Activated CD4-positive, alpha-beta T cell treated with anti-CD3 and anti-CD28 coated beads, Interleukin-2, amount 10 ng/mL, durations not matched to agents 24 days and 14 days (primary cell): Measurements from ENCODE around the gene NAT10. TPM values are rescaled to one million over a fixed set of nuclear protein-coding genes. Genes with fewer than 3 reads are reported as not detected.

Source experiments
- DNase-seq: peaks from one replicate; pipeline ENCODE4 v3.0.0; 2022
- H3K27ac Mint-ChIP-seq: one replicate; pipeline ENCODE4 v1.8.0; 2022; ENCODE audit warnings: mild to moderate bottlenecking, mixed read lengths
- H3K27me3 Mint-ChIP-seq: one replicate; pipeline ENCODE4 v1.8.0; 2022; ENCODE audit warnings: mixed read lengths
- H3K36me3 Mint-ChIP-seq: one replicate; pipeline ENCODE4 v1.8.0; 2022; ENCODE audit warnings: low read depth, mild to moderate bottlenecking, mixed read lengths
- H3K4me1 Mint-ChIP-seq: one replicate; pipeline ENCODE4 v1.8.0; 2021; ENCODE audit warnings: mixed read lengths
- H3K4me3 Mint-ChIP-seq: one replicate; pipeline ENCODE4 v1.8.0; 2022; ENCODE audit warnings: mild to moderate bottlenecking, moderate library complexity, mixed read lengths
- H3K9me3 Mint-ChIP-seq: one replicate; pipeline ENCODE4 v1.8.0; 2021; ENCODE audit warnings: mixed read lengths
- intact Hi-C: fragments of 100-400 bp; cut with micrococcal nuclease; formaldehyde crosslinking; loops from one replicate; pipeline ENCODE4 v1.15.1; 2023
- total RNA-seq: library from RNA; stranded (reverse); gene quantifications from 2 replicates; pipeline ENCODE4 v1.2.3, GENCODE V29; 2022

NAT10 gene
- total RNA-seq, 1 donor from 2014 or later, result 169 TPM

DNA sequence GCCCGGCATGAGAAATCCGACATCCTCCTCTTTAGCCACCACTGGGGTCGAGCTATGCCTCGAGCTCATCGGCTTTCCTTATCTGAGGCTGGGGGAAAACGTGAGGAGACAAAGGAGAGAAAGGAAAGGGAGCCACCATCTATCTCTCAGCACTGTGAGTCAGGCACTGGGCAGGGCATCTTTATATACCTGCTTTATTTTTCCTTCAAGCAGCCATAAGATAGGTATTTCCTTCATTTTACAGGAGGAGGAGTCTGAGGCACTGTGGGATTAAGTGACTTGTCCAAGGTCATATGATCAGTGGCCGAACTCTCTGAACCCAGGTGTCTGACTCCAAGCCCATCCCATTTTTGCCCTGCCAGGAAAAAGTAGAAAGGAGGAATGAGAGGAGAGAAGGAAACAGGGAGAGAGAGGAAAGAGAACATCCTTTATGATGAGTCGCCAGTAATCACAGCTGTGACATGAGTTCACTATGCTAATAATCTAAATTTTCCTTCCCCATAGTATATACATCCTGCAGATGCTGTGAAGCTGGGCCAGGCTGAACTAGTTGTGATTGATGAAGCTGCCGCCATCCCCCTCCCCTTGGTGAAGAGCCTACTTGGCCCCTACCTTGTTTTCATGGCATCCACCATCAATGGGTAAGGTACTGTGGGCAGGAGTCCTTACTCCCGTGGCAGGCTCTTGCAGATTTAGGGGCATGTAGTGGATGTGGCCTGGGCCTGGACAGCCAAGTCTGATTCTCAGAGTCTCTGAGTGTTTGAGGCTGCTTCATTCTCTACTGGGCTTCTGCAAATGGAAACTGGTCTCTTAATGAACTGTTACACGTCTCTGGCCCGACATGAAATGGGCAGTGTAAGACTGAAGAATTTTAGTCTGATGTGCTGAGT, 21.8 kb downstream of the NAT10 start:
- no peak for DNase-seq
- peaks cover 2% of the 10 kb centered on the region for H3K4me1 Mint-ChIP-seq
- no peaks in the 10 kb centered on the region for H3K27me3 Mint-ChIP-seq
- H3K4me3 Mint-ChIP-seq, result no peak overlapping the region
- no peaks in the 10 kb centered on the region for H3K9me3 Mint-ChIP-seq
- intact Hi-C loops, result no loop called here
- H3K36me3 Mint-ChIP-seq, result peaks cover 72% of the 10 kb centered on the region
- H3K27ac Mint-ChIP-seq, result no peak overlapping the region

DNA sequence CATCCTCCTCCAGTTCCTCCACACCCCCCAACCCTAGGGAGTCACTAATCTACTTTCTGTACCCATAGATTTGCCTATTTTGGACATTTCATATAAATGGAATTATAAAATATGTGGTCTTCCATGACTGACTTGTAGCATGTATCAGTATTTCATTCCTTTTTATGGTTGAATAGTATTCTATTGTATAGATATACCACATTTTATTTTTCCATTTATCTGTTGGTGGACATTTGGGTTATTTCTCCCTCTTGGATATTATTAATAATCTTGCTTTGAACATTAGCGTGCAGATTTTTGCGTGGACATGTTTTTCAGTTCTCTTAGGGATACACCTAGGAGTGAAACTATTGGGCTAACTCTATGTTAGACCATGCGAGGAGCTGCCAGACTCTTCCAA, 23.4 kb downstream of the NAT10 start:
- DNase-seq, result no peak
- Mint-ChIP-seq H3K36me3 (peaks cover 72% of the 10 kb centered on the region), H3K4me3 (no peak overlapping the region), H3K9me3 (no peaks in the 10 kb centered on the region), H3K4me1 (no peaks in the 10 kb centered on the region), H3K27me3 (no peaks in the 10 kb centered on the region), H3K27ac (no peak overlapping the region)
- intact Hi-C loops, result no loop called here

DNA sequence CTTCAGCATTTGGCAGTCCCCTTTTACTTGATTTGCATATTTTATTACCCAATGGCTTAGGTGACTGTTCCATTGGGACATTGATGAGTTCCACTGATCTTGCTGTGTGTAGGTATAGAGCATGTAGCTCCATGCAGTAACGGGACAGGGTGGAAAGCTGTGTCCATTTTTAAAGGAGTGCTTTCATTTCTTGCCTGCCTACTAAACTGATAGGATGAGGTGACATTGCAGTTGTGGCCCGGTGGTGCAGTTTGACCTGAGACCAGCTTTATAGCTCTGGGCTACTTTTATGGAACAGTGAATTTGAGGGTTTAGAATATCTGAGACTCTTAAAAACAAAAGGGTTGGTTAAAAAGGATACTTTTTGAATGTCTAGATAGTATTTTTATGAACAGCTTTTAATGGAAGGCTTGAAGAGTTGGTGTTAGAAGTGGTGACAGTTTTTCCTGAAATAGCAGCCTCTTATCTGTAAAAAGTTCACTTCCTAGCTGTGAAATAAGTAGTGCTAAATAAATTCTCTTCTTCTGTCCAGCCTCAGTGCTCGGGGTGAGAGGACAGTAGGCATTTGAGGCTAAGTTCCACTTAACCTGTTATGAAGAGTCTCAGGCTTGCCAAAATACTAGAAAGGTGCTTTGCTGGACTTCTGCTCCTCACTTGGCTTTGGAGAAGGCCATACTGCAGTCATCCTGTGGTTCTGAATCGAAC, 27.0 kb downstream of the NAT10 start:
- Mint-ChIP-seq H3K9me3 (no peaks in the 10 kb centered on the region), H3K27ac (no peak overlapping the region), H3K4me1 (no peaks in the 10 kb centered on the region), H3K27me3 (no peaks in the 10 kb centered on the region), H3K36me3 (peaks cover 71% of the 10 kb centered on the region), H3K4me3 (no peak overlapping the region)
- no peak for DNase-seq
- intact Hi-C loops, result no loop called here

DNA sequence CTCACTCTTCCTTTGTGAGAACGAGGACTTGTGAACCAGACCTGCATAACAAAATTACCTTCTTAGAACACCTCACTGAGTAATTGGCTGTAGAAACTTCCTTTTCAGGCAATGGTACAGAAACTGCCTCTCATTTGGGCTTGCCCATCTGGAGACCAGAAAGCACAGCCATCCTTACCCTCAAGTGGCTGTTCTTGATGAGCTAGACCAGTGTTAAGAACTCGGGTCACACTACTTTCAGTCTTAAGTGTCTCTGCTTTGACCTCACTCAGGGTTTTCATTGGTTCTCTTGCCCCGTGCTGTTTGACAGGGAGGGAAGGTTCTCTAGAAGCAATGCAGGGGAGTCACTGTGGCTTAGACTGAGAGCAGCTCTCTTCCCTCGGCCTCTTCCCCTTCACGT, 29.3 kb downstream of the NAT10 start:
- Mint-ChIP-seq H3K27ac (no peak overlapping the region), H3K4me3 (no peak overlapping the region), H3K9me3 (no peaks in the 10 kb centered on the region), H3K27me3 (no peaks in the 10 kb centered on the region), H3K36me3 (peaks cover 76% of the 10 kb centered on the region), H3K4me1 (no peaks in the 10 kb centered on the region)
- intact Hi-C loops, result no loop called here
- DNase-seq, result no peak

DNA sequence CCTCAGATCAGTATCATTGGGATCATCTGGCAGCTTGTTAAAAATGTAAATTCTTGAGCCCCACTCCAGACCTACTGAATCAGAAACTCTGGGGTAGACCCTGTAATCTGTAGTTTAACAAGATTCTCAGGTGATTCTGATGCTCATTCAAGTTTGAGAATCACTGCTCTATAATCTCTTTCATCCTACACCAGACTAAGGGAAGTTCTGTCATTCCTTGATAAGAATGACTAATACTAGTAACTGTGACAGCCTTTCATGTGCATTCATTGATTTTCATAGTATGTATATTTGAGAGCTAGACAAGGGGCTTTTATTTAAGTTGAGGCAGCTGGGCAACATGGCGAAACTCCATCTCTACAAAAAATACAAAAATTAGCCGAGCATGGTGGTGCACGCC, 30.0 kb downstream of the NAT10 start:
- no peak overlapping the region for H3K4me3 Mint-ChIP-seq
- no peak overlapping the region for H3K27ac Mint-ChIP-seq
- H3K27me3 Mint-ChIP-seq, result no peaks in the 10 kb centered on the region
- H3K9me3 Mint-ChIP-seq, result no peaks in the 10 kb centered on the region
- intact Hi-C loops, result no loop called here
- peaks cover 71% of the 10 kb centered on the region for H3K36me3 Mint-ChIP-seq
- no peak for DNase-seq
- H3K4me1 Mint-ChIP-seq, result no peaks in the 10 kb centered on the region

DNA sequence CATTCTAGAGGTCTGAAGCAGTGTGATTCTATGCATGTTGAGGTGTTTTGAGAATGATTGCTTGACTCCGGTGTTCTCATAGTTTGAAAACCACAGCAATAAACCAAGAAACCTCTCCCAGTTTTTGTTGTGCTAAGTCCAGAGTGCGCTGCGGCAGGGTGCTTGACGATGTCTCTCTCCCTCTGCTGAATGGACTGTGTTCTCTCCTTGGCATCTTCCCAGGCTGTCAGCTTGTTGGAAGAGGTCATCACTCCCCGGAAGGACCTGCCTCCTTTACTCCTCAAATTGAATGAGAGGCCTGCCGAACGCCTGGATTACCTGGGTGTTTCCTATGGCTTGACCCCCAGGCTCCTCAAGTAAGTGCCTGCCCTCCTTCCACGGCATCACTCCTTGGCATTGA, 31.0 kb downstream of the NAT10 start:
- H3K27me3 Mint-ChIP-seq, result no peaks in the 10 kb centered on the region
- no peak for DNase-seq
- H3K4me3 Mint-ChIP-seq, result no peak overlapping the region
- H3K36me3 Mint-ChIP-seq, result peaks cover 71% of the 10 kb centered on the region
- intact Hi-C loops, result no loop called here
- no peak overlapping the region for H3K27ac Mint-ChIP-seq
- no peaks in the 10 kb centered on the region for H3K4me1 Mint-ChIP-seq
- H3K9me3 Mint-ChIP-seq, result no peaks in the 10 kb centered on the region

DNA sequence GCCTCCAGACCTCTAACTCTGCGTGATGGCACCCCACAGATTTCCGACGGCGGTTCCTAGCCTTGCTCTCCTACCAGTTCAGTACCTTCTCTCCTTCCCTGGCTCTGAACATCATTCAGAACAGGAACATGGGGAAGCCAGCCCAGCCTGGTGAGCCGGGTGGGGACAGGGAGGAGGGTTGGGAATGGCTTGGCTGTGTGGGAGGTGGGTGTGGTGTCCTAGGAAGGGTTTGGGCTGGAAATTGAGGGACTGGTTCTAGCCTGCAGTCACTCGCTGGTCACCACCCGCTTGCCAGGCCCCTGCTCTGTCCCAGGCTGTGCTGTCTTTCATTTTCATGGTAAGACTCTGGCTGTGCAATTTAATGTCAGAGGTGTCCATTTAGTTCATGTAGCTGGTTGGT, 33.9 kb downstream of the NAT10 start:
- no peaks in the 10 kb centered on the region for H3K4me1 Mint-ChIP-seq
- H3K36me3 Mint-ChIP-seq, result peaks cover 71% of the 10 kb centered on the region
- no peak overlapping the region for H3K4me3 Mint-ChIP-seq
- intact Hi-C loops, result no loop called here
- no peaks in the 10 kb centered on the region for H3K9me3 Mint-ChIP-seq
- H3K27me3 Mint-ChIP-seq, result no peaks in the 10 kb centered on the region
- DNase-seq, result no peak
- H3K27ac Mint-ChIP-seq, result no peak overlapping the region

DNA sequence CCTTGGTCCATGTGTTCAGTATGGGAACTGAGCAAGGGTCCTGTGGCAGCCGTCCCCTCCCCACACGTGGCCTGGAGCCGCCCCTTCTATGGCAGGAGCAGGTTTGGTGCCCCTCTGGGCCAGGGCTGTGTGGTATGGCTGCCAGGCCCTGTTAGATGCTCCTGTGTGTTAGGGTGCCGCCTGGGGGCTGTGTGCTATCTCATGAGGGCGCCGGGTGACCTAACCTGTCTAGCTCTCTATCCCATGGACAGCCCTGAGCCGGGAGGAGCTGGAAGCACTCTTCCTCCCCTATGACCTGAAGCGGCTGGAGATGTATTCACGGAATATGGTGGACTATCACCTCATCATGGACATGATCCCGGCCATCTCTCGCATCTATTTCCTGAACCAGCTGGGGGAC, 34.7 kb downstream of the NAT10 start:
- no peak for DNase-seq
- no peaks in the 10 kb centered on the region for H3K9me3 Mint-ChIP-seq
- no peak overlapping the region for H3K27ac Mint-ChIP-seq
- intact Hi-C loops, result no loop called here
- no peaks in the 10 kb centered on the region for H3K27me3 Mint-ChIP-seq
- peaks cover 68% of the 10 kb centered on the region for H3K36me3 Mint-ChIP-seq
- no peak overlapping the region for H3K4me3 Mint-ChIP-seq
- H3K4me1 Mint-ChIP-seq, result no peaks in the 10 kb centered on the region

DNA sequence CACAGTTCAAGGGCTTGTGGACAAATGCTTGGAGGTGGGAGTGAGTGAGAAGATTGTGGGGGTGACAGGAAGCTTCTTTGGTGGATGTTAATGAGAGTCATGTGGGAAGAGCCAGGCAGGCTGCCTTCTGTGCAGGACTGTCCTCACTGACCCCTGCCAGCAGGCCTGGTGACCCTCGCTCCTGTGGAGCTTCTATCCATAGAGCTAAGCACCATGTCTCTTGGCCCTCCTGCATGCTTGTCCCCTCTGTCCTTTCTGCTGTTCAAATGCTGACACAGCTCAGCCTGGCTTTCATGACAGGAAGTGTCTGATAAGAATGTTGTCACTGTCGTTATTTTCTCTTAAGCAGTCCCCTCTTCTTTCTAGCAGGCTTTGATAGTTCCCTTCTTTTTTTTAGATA, 37.6 kb downstream of the NAT10 start:
- H3K9me3 Mint-ChIP-seq, result no peaks in the 10 kb centered on the region
- peaks cover 67% of the 10 kb centered on the region for H3K36me3 Mint-ChIP-seq
- intact Hi-C loops, result no loop called here
- H3K27ac Mint-ChIP-seq, result peak overlapping the region; percentile 13
- no peak overlapping the region for H3K4me3 Mint-ChIP-seq
- DNase-seq, result no peak
- no peaks in the 10 kb centered on the region for H3K27me3 Mint-ChIP-seq
- no peaks in the 10 kb centered on the region for H3K4me1 Mint-ChIP-seq

DNA sequence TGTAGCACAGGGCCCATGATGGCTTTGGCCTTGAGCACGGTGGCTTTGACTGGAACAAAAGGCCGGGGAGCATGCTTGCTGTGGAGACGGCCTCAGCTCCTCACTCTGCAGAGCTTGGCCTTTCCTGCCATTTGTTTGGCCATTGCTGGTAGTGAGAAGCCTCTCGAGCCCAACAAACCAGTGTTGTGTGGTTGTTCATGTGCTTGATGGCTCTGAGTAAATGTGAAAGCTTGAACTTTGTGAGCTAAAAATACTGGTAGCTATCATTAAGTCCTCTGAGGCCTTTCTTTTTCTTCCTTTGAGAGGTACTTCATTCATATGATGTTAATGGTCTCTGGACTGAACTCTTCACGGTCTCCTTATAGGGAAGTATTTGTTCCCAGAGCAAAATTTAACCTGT, 39.6 kb downstream of the NAT10 start:
- H3K27ac Mint-ChIP-seq, result no peak overlapping the region
- H3K4me1 Mint-ChIP-seq, result no peaks in the 10 kb centered on the region
- peaks cover 64% of the 10 kb centered on the region for H3K36me3 Mint-ChIP-seq
- no peak overlapping the region for H3K4me3 Mint-ChIP-seq
- intact Hi-C loops, result no loop called here
- H3K27me3 Mint-ChIP-seq, result no peaks in the 10 kb centered on the region
- DNase-seq, result no peak
- H3K9me3 Mint-ChIP-seq, result no peaks in the 10 kb centered on the region

DNA sequence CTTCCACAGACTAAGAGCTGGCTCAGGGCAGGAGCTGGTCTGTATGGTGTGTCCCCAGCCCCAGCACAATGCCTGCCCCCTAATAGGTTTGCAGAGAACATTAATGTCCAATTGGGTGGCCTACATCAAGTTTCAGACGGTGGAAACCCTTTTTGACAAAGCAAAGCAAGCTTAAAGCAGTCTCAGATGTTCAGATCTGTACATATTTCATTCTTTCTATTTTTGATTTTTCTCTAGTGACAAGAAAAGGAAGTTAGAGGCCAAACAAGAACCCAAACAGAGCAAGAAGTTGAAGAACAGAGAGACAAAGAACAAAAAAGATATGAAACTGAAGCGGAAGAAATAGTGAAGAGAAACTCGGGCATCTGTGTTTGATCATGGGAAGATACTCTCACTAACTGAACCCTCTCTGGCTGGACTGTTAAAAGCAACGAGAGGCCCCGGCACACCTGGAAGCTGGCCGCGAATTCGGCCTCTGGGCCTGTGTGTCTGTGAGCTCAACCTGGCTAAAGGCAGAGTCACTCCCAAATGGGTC, 40.5 kb downstream of the NAT10 start:
- DNase-seq, result no peak
- Mint-ChIP-seq H3K9me3 (no peaks in the 10 kb centered on the region), H3K4me3 (no peak overlapping the region), H3K27ac (no peak overlapping the region), H3K36me3 (peaks cover 64% of the 10 kb centered on the region), H3K27me3 (no peaks in the 10 kb centered on the region), H3K4me1 (no peaks in the 10 kb centered on the region)
- intact Hi-C loops, result no loop called here

DNA sequence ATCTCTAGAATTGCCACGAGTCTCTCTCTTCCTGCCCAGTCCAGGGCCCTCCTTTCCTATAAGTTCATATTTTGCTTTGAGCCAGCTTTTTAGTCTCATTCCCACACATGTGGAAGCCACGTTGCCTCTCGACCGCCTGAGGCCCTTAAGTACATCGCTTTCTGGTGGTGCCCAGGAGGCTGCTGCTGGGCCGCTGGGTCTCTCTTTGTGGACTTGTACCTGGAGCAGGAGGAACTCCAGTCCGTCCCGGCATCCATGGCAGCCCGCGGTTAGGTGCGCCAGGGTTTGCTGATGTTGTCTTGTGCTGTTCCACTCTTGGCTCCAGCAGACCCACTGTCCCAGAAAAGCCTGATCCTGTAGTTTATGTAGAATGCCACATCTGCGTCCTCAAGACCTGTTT, 41.0 kb downstream of the NAT10 start:
- Mint-ChIP-seq H3K4me3 (no peak overlapping the region), H3K4me1 (no peaks in the 10 kb centered on the region), H3K36me3 (peaks cover 61% of the 10 kb centered on the region), H3K9me3 (no peaks in the 10 kb centered on the region), H3K27ac (no peak overlapping the region), H3K27me3 (no peaks in the 10 kb centered on the region)
- DNase-seq, result no peak
- intact Hi-C loops, result no loop called here

DNA sequence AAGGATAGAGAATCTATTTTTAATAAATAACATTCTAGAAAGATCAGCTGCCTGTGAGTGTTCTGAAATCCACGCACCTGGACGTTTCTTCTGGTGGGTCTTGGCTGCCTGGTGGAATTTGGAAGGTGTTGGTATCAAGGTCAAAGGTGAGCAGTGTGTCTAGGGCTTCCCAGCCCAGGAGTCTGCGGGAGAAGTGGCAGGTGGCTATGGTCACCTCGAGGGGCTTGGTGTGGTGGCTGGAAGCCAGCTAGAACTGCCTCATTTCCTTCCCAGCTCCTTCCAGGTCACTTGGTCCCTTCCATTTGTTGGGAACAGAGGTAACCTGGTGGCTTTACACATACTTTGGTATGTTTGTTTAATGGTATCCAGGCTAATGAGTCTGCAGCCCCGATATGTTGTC, 41.4 kb downstream of the NAT10 start:
- H3K27me3 Mint-ChIP-seq, result no peaks in the 10 kb centered on the region
- no peak for DNase-seq
- no peaks in the 10 kb centered on the region for H3K9me3 Mint-ChIP-seq
- no peak overlapping the region for H3K4me3 Mint-ChIP-seq
- H3K27ac Mint-ChIP-seq, result no peak overlapping the region
- H3K4me1 Mint-ChIP-seq, result no peaks in the 10 kb centered on the region
- H3K36me3 Mint-ChIP-seq, result peaks cover 57% of the 10 kb centered on the region
- intact Hi-C loops, result no loop called here

DNA sequence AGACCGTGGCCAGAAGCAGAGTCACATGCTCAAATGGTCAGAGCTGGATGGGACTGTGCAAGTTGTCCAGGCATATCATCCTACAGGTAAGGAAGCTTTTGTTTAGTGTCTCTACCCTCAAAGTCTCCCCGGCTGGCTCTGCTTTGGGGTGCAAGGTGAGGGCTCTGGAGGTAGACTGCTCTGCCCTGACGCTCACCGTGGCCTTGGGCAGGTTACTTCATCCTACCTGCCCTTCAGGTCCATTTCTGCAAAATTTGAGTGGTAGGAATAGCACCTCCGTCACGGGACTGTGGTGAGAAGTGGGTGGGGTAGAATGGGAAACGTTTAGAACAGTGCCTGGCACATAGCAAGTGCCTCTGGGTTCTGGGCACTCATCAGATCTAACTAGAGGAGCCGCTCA, 42.2 kb downstream of the NAT10 start:
- intact Hi-C loops, result no loop called here
- Mint-ChIP-seq H3K9me3 (no peaks in the 10 kb centered on the region), H3K4me1 (no peaks in the 10 kb centered on the region), H3K27ac (no peak overlapping the region), H3K36me3 (peaks cover 52% of the 10 kb centered on the region), H3K4me3 (no peak overlapping the region), H3K27me3 (no peaks in the 10 kb centered on the region)
- DNase-seq, result no peak
